Caco-2 (cell line): ENCODE results near the gene RBM46. TPM values are rescaled to one million over a fixed set of nuclear protein-coding genes. Genes with fewer than 3 reads are reported as not detected.

ENCODE experiments used
- BruUV-seq: library from RNA; stranded (reverse); fragments of 400-500 nt; replicated peaks from 2 replicates; lab custom pipeline; 2021; lab: Mats Ljungman, UMichigan
- CTCF ChIA-PET: fragments of 300-600 bp; sonication (Branson Sonifier 250); formaldehyde crosslinking; loops from one replicate; lab custom pipeline; 2022; ENCODE audit warnings: antibody characterized with exemption; lab: Charles Lee
- POLR2A ChIA-PET: fragments of 300-600 bp; sonication (Branson Sonifier 250); formaldehyde crosslinking; loops from one replicate; lab custom pipeline; 2022; ENCODE audit warnings: antibody characterized with exemption; lab: Charles Lee
- DNase-seq, 2 experiments: peaks; one replicate each; pipeline versions ENCODE4 v3.0.0 to v3.0.0-alpha.2; 2020 to 2022
- H3K27me3 ChIP-seq: replicated peaks from 2 replicates; pipeline ENCODE4 v1.6.0; 2011; ENCODE audit warnings: low read length; ENCODE audit not compliant: control insufficient read depth, insufficient read depth
- H3K36me3 ChIP-seq: 2 replicates; pipeline ENCODE4 v1.5.1; 2011; ENCODE audit warnings: low read length; ENCODE audit not compliant: control insufficient read depth, insufficient read depth
- H3K4me1 ChIP-seq: fragments of 250-450 bp; sonication (Bioruptor Pico); 2 replicates; pipeline ENCODE4 v1.5.1; 2020; ENCODE audit warnings: mild to moderate bottlenecking
- H3K4me3 ChIP-seq: 2 replicates; pipeline ENCODE4 v1.5.1; 2011; ENCODE audit warnings: low read depth, mild to moderate bottlenecking, control low read depth, low read length
- H3K9me3 ChIP-seq: fragments of 250-450 bp; sonication (Bioruptor Pico); 2 replicates; pipeline ENCODE4 v1.5.1; 2020; ENCODE audit warnings: mild to moderate bottlenecking, moderate library complexity
- H3K27ac Mint-ChIP-seq: one replicate; pipeline ENCODE4 v1.8.0; 2022; ENCODE audit warnings: mixed read lengths; ENCODE audit not compliant: unreplicated experiment
- H3K27me3 Mint-ChIP-seq: one replicate; pipeline ENCODE4 v1.8.0; 2022; ENCODE audit warnings: mixed read lengths; ENCODE audit not compliant: insufficient read depth, unreplicated experiment
- H3K36me3 Mint-ChIP-seq: one replicate; pipeline ENCODE4 v1.8.0; 2022; ENCODE audit warnings: mild to moderate bottlenecking, mixed read lengths; ENCODE audit not compliant: insufficient read depth, unreplicated experiment
- H3K4me1 Mint-ChIP-seq: one replicate; pipeline ENCODE4 v1.8.0; 2022; ENCODE audit warnings: low read depth, mixed read lengths; ENCODE audit not compliant: unreplicated experiment
- H3K4me3 Mint-ChIP-seq: one replicate; pipeline ENCODE4 v1.8.0; 2022; ENCODE audit warnings: mild to moderate bottlenecking, moderate library complexity, mixed read lengths; ENCODE audit not compliant: unreplicated experiment
- H3K9me3 Mint-ChIP-seq: one replicate; pipeline ENCODE4 v1.8.0; 2022; ENCODE audit warnings: mixed read lengths; ENCODE audit not compliant: unreplicated experiment
- intact Hi-C: fragments of 100-400 bp; cut with micrococcal nuclease; formaldehyde crosslinking; loops from one replicate; pipeline ENCODE4 v1.10.0; 2022; ENCODE audit not compliant: unreplicated experiment
- total RNA-seq: library from RNA; stranded (reverse); gene quantifications from 2 replicates; pipeline ENCODE4 v1.2.3, GENCODE V29; 2022
- TF ChIP-seq, protein P1 (sequence below), 2 experiments: fragments of 200-600 bp in 1 of 2; IDR thresholded peaks; 1 replicate in 1 of 2; 2 replicates in 1 of 2; pipeline versions ENCODE4 v1.5.1 to v1.8.0; 2011 to 2022; ENCODE audit warnings: antibody characterized with exemption in 1 of 2, control low read depth in 1 of 2, inconsistent platforms in 1 of 2, low read depth in 1 of 2, low read length in 1 of 2, mild to moderate bottlenecking in 1 of 2, moderate library complexity in 1 of 2; ENCODE audit not compliant: insufficient read depth in 1 of 2, severe bottlenecking in 1 of 2, unreplicated experiment in 1 of 2

RBM46 gene
- total RNA-seq, 1 experiment from 2014 or later: not detected

DNA sequence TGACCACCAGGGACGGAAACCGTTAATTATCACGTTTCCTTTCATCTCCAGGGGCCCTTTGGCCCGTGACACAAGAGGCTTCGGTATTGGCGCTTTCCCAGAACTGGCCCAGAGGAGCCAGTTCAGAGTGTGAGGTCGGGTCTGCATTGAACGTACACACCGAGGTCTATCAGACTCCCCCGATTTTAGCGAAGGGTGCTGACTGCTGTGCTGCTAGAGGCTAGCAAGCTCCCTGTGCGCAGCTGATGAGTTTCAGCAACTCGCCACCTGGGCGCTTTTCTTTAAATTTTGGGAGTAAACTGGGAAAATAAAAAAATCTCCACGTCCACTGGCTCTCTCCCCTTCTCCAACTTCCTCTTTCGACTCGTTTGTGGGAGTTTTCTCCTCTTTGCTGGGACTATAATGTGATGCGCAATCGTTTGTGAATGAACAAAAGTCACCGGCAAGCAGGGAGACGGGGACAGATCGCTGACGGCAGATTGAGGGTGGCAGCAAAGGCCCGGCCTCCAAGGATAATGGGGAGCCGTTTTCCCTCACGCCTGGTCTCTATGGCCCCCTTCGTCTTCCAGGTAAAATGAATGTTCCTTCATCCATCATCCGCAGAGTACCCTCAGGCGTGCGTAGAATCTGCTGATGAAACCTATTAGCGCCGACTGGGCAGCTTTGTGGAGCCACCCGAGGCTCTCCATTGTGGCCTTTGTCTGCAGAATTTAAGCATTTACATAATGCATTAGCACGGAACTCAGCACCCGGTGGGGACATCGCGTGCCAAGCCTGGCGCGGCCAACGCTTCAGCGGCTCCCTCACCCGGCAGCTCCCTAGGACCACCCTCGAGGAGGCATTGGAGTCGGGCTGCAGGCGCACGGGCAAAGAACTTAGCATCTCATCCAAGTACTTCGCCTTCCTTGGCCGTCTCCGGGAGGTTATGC is 38.9 kb upstream of the RBM46 start:
- DNase-seq: no peak
- H3K4me3 ChIP-seq: no peak overlapping the region
- Mint-ChIP-seq H3K9me3 (no peaks in the 10 kb centered on the region), H3K27me3 (peaks cover 5% of the 10 kb centered on the region), H3K4me1 (no peaks in the 10 kb centered on the region), H3K4me3 (no peak overlapping the region), H3K36me3 (no peaks in the 10 kb centered on the region), H3K27ac (no peak overlapping the region)
- no peaks in the 10 kb centered on the region for H3K36me3 ChIP-seq
- BruUV-seq: no TSS peak
- H3K27me3 ChIP-seq: no peaks in the 10 kb centered on the region
- intact Hi-C loops: no loop called here
- no peaks in the 10 kb centered on the region for H3K9me3 ChIP-seq
- TF ChIP-seq, protein P1, sequence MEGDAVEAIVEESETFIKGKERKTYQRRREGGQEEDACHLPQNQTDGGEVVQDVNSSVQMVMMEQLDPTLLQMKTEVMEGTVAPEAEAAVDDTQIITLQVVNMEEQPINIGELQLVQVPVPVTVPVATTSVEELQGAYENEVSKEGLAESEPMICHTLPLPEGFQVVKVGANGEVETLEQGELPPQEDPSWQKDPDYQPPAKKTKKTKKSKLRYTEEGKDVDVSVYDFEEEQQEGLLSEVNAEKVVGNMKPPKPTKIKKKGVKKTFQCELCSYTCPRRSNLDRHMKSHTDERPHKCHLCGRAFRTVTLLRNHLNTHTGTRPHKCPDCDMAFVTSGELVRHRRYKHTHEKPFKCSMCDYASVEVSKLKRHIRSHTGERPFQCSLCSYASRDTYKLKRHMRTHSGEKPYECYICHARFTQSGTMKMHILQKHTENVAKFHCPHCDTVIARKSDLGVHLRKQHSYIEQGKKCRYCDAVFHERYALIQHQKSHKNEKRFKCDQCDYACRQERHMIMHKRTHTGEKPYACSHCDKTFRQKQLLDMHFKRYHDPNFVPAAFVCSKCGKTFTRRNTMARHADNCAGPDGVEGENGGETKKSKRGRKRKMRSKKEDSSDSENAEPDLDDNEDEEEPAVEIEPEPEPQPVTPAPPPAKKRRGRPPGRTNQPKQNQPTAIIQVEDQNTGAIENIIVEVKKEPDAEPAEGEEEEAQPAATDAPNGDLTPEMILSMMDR (IDR thresholded peaks at IDR 0.05; ENCODE audit: insufficient read depth in 1 of 2, low read depth in 1 of 2, low read length in 1 of 2, severe bottlenecking in 1 of 2, unreplicated experiment in 1 of 2): no peak
- 0 out of 2 replicates have a peak, but pooled peaks cover 5% of the 10 kb centered on the region for H3K4me1 ChIP-seq
- ChIA-PET POLR2A (no interaction called here), CTCF (no interaction called here)

GRCh38 chr4:154743683-154744340 is 37.3 kb upstream of the RBM46 start, which contains the start of gene LRAT:
TSS of gene LRAT (plus strand) at chr4:154744000. CDS start at chr4:154744327, 327 bp downstream.
- Histone ChIP-seq H3K36me3 (no peaks in the 10 kb centered on the region), H3K9me3 (no peaks in the 10 kb centered on the region), H3K4me1 (0 out of 2 replicates have a peak, but pooled peaks cover 5% of the 10 kb centered on the region), H3K27me3 (no peaks in the 10 kb centered on the region), H3K4me3 (peak within 1 kb of the TSS; percentile 61)
- intact Hi-C loops: no loop called here
- Mint-ChIP-seq H3K4me1 (no peaks in the 10 kb centered on the region), H3K27ac (no peak within 1 kb of the TSS), H3K9me3 (no peaks in the 10 kb centered on the region), H3K4me3 (peak within 1 kb of the TSS; percentile 95), H3K36me3 (no peaks in the 10 kb centered on the region), H3K27me3 (peaks cover 10% of the 10 kb centered on the region)
- TF ChIP-seq, protein P1 (IDR thresholded peaks at IDR 0.05; ENCODE audit: insufficient read depth in 1 of 2, low read depth in 1 of 2, low read length in 1 of 2, severe bottlenecking in 1 of 2, unreplicated experiment in 1 of 2): peak; percentile 29 to 35
- DNase-seq: peak; percentile 72 to 73
- ChIA-PET POLR2A (interaction anchor here (0.6 kb wide), 1 partner anchor 195 kb away, joined by 4 read pairs; no protein-coding TSS in a partner anchor), CTCF (interaction anchor here (1.0 to 1.3 kb wide), 2 partner anchors 35 to 57 kb away, joined by 4 to 5 read pairs; no protein-coding TSS in a partner anchor)
- no TSS peak for BruUV-seq
